Left ventricle myocardium inferior (tissue), 1 donor: ENCODE results near the gene XG. TPM values are rescaled to one million over a fixed set of nuclear protein-coding genes. Genes with fewer than 3 reads are reported as not detected.
"Not testable (repeated sequence)": the region's sequence is repeated elsewhere in the genome, so short reads cannot be mapped to it uniquely, and the experiment has no call there.

ENCODE experiments used
- DNase-seq: peaks from one replicate; pipeline ENCODE4 v3.0.0-alpha.2; 2020
- H3K27ac ChIP-seq: fragments of 200-600 bp; replicated peaks from 2 replicates; pipeline ENCODE4 v1.8.0; 2021
- H3K27me3 ChIP-seq: fragments of 200-600 bp; 2 replicates; pipeline ENCODE4 v1.8.0; 2021; ENCODE audit warnings: low read depth
- H3K36me3 ChIP-seq: fragments of 200-600 bp; 2 replicates; pipeline ENCODE4 v1.8.0; 2021
- H3K4me1 ChIP-seq: fragments of 200-600 bp; 2 replicates; pipeline ENCODE4 v1.8.0; 2021
- H3K4me3 ChIP-seq: fragments of 200-600 bp; 2 replicates; pipeline ENCODE4 v1.8.0; 2021; ENCODE audit warnings: mild to moderate bottlenecking, moderate library complexity
- H3K9me3 ChIP-seq: fragments of 200-600 bp; replicated peaks from 2 replicates; pipeline ENCODE4 v1.8.0; 2021
- intact Hi-C: fragments of 100-400 bp; cut with micrococcal nuclease; formaldehyde crosslinking; loops from one replicate; pipeline ENCODE4 v1.11.0; 2022
- total RNA-seq: library from RNA; stranded (reverse); fragmentation: NEBNext Ultra II Directional; extraction: Animal tissue kit (Norgen Biotek cat#: 25700); gene quantifications from one replicate; pipeline ENCODE4 v1.2.1, GENCODE V29; 2021
- TF ChIP-seq, protein P1 (sequence below): fragments of 200-600 bp; IDR thresholded peaks from 2 replicates; pipeline ENCODE4 v1.8.0; 2021; ENCODE audit warnings: antibody characterized with exemption, mild to moderate bottlenecking, borderline replicate concordance
- donor health status: DM: no; HTN: yes; CAD: no; lungs with severe emphysema.

Gene XG
- total RNA-seq, 1 donor from 2014 or later: 0.63 TPM

GRCh38 chrX:2774776-2775175 is 22.9 kb downstream of the XG start:
- peaks cover 10% of the 10 kb centered on the region for H3K9me3 ChIP-seq
- TF ChIP-seq, protein P1, sequence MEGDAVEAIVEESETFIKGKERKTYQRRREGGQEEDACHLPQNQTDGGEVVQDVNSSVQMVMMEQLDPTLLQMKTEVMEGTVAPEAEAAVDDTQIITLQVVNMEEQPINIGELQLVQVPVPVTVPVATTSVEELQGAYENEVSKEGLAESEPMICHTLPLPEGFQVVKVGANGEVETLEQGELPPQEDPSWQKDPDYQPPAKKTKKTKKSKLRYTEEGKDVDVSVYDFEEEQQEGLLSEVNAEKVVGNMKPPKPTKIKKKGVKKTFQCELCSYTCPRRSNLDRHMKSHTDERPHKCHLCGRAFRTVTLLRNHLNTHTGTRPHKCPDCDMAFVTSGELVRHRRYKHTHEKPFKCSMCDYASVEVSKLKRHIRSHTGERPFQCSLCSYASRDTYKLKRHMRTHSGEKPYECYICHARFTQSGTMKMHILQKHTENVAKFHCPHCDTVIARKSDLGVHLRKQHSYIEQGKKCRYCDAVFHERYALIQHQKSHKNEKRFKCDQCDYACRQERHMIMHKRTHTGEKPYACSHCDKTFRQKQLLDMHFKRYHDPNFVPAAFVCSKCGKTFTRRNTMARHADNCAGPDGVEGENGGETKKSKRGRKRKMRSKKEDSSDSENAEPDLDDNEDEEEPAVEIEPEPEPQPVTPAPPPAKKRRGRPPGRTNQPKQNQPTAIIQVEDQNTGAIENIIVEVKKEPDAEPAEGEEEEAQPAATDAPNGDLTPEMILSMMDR: no peak
- intact Hi-C loops: no loop called here
- DNase-seq: no peak
- no peaks in the 10 kb centered on the region for H3K36me3 ChIP-seq
- H3K27ac ChIP-seq: no peak overlapping the region
- no peak overlapping the region for H3K4me3 ChIP-seq
- no peaks in the 10 kb centered on the region for H3K4me1 ChIP-seq
- H3K27me3 ChIP-seq: peaks cover 34% of the 10 kb centered on the region

- H3K4me1 ChIP-seq, DNase-seq, H3K36me3 ChIP-seq, H3K27ac ChIP-seq, intact Hi-C loops, H3K4me3 ChIP-seq, H3K9me3 ChIP-seq: not testable (repeated sequence)
- H3K27me3 ChIP-seq: peaks cover 31% of the 10 kb centered on the region
Measured at GRCh38 chrX:2780472-2781225, 28.8 kb downstream of the XG start.

DNA sequence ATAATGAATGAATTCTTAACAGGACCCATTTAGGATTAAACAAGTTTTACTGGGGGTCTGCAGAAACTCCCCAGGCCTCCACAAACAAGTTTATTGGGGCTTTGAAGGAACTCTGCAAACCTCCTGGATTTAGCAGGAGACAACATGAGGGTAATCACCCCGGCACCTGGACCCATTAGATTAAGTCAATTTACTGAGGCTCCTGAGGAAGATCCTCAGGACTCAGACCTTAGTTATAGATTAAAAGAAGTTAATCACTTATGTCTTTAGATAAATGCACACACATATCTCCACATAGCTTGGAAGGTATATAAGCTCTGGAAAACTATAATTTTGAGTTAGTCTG is 29.4 kb downstream of the XG start:
- Histone ChIP-seq H3K9me3 (no peaks in the 10 kb centered on the region), H3K27me3 (peaks cover 31% of the 10 kb centered on the region), H3K4me1 (no peaks in the 10 kb centered on the region), H3K27ac (no peak overlapping the region), H3K36me3 (no peaks in the 10 kb centered on the region), H3K4me3 (no peak overlapping the region)
- intact Hi-C loops: no loop called here
- TF ChIP-seq, protein P1: no peak
- DNase-seq: no peak

- Histone ChIP-seq H3K4me3 (no peak overlapping the region), H3K36me3 (no peaks in the 10 kb centered on the region), H3K9me3 (no peaks in the 10 kb centered on the region), H3K27ac (no peak overlapping the region), H3K27me3 (peaks cover 28% of the 10 kb centered on the region), H3K4me1 (no peaks in the 10 kb centered on the region)
- no peak for DNase-seq
- intact Hi-C loops: no loop called here
- TF ChIP-seq, protein P1: no peak
Measured at GRCh38 chrX:2781698-2782097, 29.9 kb downstream of the XG start.

DNA sequence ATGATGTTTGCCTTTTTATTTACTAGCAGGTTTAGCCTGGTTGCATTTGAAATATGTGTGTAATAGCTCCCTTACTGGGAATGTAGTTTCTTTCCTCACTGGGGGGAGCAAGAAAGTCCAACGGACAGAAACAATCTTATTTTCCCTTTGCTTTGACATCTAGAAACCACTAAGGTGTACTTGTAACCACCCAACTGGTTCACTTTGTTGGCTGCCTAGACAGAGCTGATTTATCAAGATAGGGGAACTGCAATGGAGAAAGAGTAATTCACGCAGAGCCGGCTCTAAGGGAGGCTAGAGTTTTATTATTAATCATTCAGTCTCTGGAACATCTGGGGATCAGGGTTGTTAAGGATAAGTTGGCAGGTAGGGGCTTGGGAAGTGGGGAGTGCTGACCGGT is 30.3 kb downstream of the XG start:
- TF ChIP-seq, protein P1: no peak
- intact Hi-C loops: no loop called here
- H3K27ac ChIP-seq: no peak overlapping the region
- DNase-seq: no peak
- H3K4me1 ChIP-seq: no peaks in the 10 kb centered on the region
- peaks cover 24% of the 10 kb centered on the region for H3K27me3 ChIP-seq
- no peaks in the 10 kb centered on the region for H3K36me3 ChIP-seq
- no peaks in the 10 kb centered on the region for H3K9me3 ChIP-seq
- no peak overlapping the region for H3K4me3 ChIP-seq

GRCh38 chrX:2782778-2783177 is 30.9 kb downstream of the XG start:
- intact Hi-C loops: no loop called here
- TF ChIP-seq, protein P1: no peak
- Histone ChIP-seq H3K27me3 (peaks cover 19% of the 10 kb centered on the region), H3K27ac (no peak overlapping the region), H3K4me3 (no peak overlapping the region), H3K36me3 (no peaks in the 10 kb centered on the region), H3K4me1 (no peaks in the 10 kb centered on the region), H3K9me3 (no peaks in the 10 kb centered on the region)
- no peak for DNase-seq
